OCI-LY7 (cell line): ENCODE results near the gene DHCR24. TPM values are rescaled to one million over a fixed set of nuclear protein-coding genes. Genes with fewer than 3 reads are reported as not detected.
A peak's percentile ranks its signal among the peaks of the same experiment; 100 is the strongest.

Experiments
- Bru-seq: library from RNA; stranded (reverse); fragments of 400-500 nt; gene quantifications from one replicate; lab custom pipeline; 2021; lab: Mats Ljungman, UMichigan
- BruChase-seq, 2 experiments: library from RNA; stranded (reverse); fragments of 400-500 nt; gene quantifications; one replicate each; lab custom pipeline; 2021; lab: Mats Ljungman, UMichigan
- BruUV-seq: library from RNA; stranded (reverse); fragments of 400-500 nt; replicated peaks from 2 replicates; lab custom pipeline; 2021; lab: Mats Ljungman, UMichigan
- CTCF ChIA-PET: fragments of 300-600 bp; sonication (Branson Sonifier 250); formaldehyde crosslinking; loops from one replicate; lab custom pipeline; 2022; ENCODE audit warnings: antibody characterized with exemption; ENCODE audit not compliant: unreplicated experiment; lab: Charles Lee
- POLR2A ChIA-PET: fragments of 300-600 bp; sonication (Branson Sonifier 250); formaldehyde crosslinking; loops from one replicate; lab custom pipeline; 2022; ENCODE audit warnings: antibody characterized with exemption; lab: Charles Lee
- DNase-seq: peaks from one replicate; pipeline ENCODE4 v3.0.0-alpha.2; 2015; ENCODE audit warnings: low spot score
- H2AFZ ChIP-seq: fragments of 200-600 bp; sonication (generic), shearing (Covaris generic); 2 replicates; pipeline ENCODE4 v1.6.1; 2014; ENCODE audit warnings: mild to moderate bottlenecking, antibody characterized with exemption, low read length, moderate library complexity
- H3K27ac ChIP-seq: fragments of 200-600 bp; sonication (generic); 2 replicates; pipeline ENCODE4 v1.5.1; 2014; ENCODE audit warnings: mixed run types, low read depth, mild to moderate bottlenecking, moderate library complexity, low read length, inconsistent platforms; ENCODE audit not compliant: poor library complexity, severe bottlenecking
- H3K36me3 ChIP-seq: fragments of 200-600 bp; sonication (generic); 2 replicates; pipeline ENCODE4 v1.6.1; 2014; ENCODE audit warnings: mild to moderate bottlenecking, antibody characterized with exemption, low read length, moderate library complexity, mixed read lengths; ENCODE audit not compliant: insufficient read depth
- H3K4me1 ChIP-seq: fragments of 200-600 bp; sonication (generic); 2 replicates; pipeline ENCODE4 v1.5.1; 2014; ENCODE audit warnings: mild to moderate bottlenecking, low read length; ENCODE audit not compliant: insufficient read depth, poor library complexity, severe bottlenecking
- H3K4me2 ChIP-seq: fragments of 200-600 bp; sonication (generic); 2 replicates; pipeline ENCODE4 v1.6.1; 2014; ENCODE audit warnings: mild to moderate bottlenecking, low read length
- H3K4me3 ChIP-seq: fragments of 200-600 bp; sonication (generic); 2 replicates; pipeline ENCODE4 v1.5.1; 2014; ENCODE audit warnings: mild to moderate bottlenecking, low read depth, low read length; ENCODE audit not compliant: poor library complexity, severe bottlenecking
- H3K79me2 ChIP-seq: fragments of 200-600 bp; sonication (generic); 2 replicates; pipeline ENCODE4 v1.6.1; 2016; ENCODE audit warnings: low read depth, mild to moderate bottlenecking, low read length, moderate library complexity, mixed read lengths; ENCODE audit not compliant: insufficient read depth
- H3K9me2 ChIP-seq: fragments of 200-600 bp; sonication (generic); 2 replicates; pipeline ENCODE4 v1.6.1; 2016; ENCODE audit warnings: mild to moderate bottlenecking, low read length, mixed read lengths; ENCODE audit not compliant: insufficient read depth
- H3K9me3 ChIP-seq: fragments of 200-600 bp; sonication (generic); 2 replicates; pipeline ENCODE4 v1.6.1; 2014; ENCODE audit warnings: mild to moderate bottlenecking, mixed run types, low read length, mixed read lengths
- H4K20me1 ChIP-seq: fragments of 200-600 bp; sonication (generic); 2 replicates; pipeline ENCODE4 v1.6.1; 2014; ENCODE audit warnings: mild to moderate bottlenecking, antibody characterized with exemption, low read length, moderate library complexity, mixed read lengths; ENCODE audit not compliant: insufficient read depth
- CTCF ChIP-seq: fragments of 200-600 bp; sonication (generic); conservative IDR thresholded peaks from 2 replicates; pipeline ENCODE4 v1.5.1; 2014; ENCODE audit warnings: mild to moderate bottlenecking, antibody characterized with exemption, low read length, moderate library complexity, mixed read lengths
- EZH2phosphoT487 ChIP-seq: fragments of 200-600 bp; sonication (generic); IDR thresholded peaks from 2 replicates; pipeline ENCODE4 v1.6.1; 2018; ENCODE audit warnings: low read depth, borderline replicate concordance, mild to moderate bottlenecking, mixed run types, antibody characterized with exemption, low read length, moderate library complexity, mixed read lengths
- intact Hi-C: fragments of 100-400 bp; cut with micrococcal nuclease; formaldehyde crosslinking; loops from one replicate; pipeline ENCODE4 v1.10.0; 2022; ENCODE audit not compliant: unreplicated experiment
- long read RNA-seq: library from polyadenylated mRNA; stranded (forward); transcript quantifications from one replicate; pipeline ENCODE4 v2.0.0, GENCODE V29; 2022
- total RNA-seq, 2 experiments: library from RNA; depleted of rRNA in 1 of 2; stranded (reverse); fragments of >200 nt in 1 of 2; shearing (Covaris generic) in 1 of 2; gene quantifications; 2 replicates each; pipeline ENCODE4 v1.2.3, GENCODE V29; 2014 to 2022

Gene DHCR24
- 40.5 and 45.7 TPM in 2 replicates for total RNA-seq (2014; rRNA removed; shearing (Covaris generic))
- 84.4 and 93.6 TPM in 2 replicates for total RNA-seq (2022)
- percentile 79 among the genes with signal in this experiment for Bru-seq, nascent RNA
- percentile 90 among the genes with signal in this experiment for BruChase-seq, experiment 1, labeled RNA remaining after a 6-hour chase
- BruChase-seq, experiment 2, labeled RNA remaining after a 2-hour chase: percentile 88 among the genes with signal in this experiment
- long read RNA-seq, full-length matches to known transcripts: 109 of 176 reads
- long read RNA-seq, partial matches to known transcripts: 10 of 176 reads
- long read RNA-seq, other reads (novel, unspliced or antisense): 57 of 176 reads

- Histone ChIP-seq H3K27ac (peak within 1 kb of the TSS; percentile 60), H3K4me2 (peak within 1 kb of the TSS; percentile 96), H4K20me1 (peaks cover 14% of the 10 kb centered on the region; the same call in 1 of the 2 replicates), H3K9me3 (no peaks in the 10 kb centered on the region), H3K79me2 (peaks cover 24% of the 10 kb centered on the region), H3K4me3 (peak within 1 kb of the TSS; percentile 97), H3K36me3 (peaks cover 32% of the 10 kb centered on the region), H2AFZ (peak within 1 kb of the TSS; percentile 93), H3K9me2 (no peaks in the 10 kb centered on the region), H3K4me1 (peaks cover 32% of the 10 kb centered on the region)
- CTCF ChIA-PET: interaction anchor here (0.6 kb wide), 1 partner anchor 1639 kb away, joined by 3 read pairs; no protein-coding TSS in a partner anchor
- intact Hi-C loops: no loop called here
- DNase-seq: peak; percentile 89
- TF ChIP-seq CTCF (no peak), EZH2phosphoT487 (no peak)
- POLR2A ChIA-PET: interaction anchor here (0.6 to 2.1 kb wide), 8 partner anchors 9 to 897 kb away, joined by 3 to 8 read pairs (median 4); partner anchors contain the start of genes CYB5RL, MRPL37 and TTC4
- TSS peak; percentile 84 for BruUV-seq
Observed at GRCh38 chr1:54886724-54887664, at the start of gene DHCR24. Gene DHCR24, minus strand, starts transcription at chr1:54887195. Its CDS starts 76 bp downstream, at chr1:54887119.

- Histone ChIP-seq H3K4me1 (no peaks in the 10 kb centered on the region), H3K9me2 (0 out of 2 replicates have a peak, but pooled peaks cover 3% of the 10 kb centered on the region), H3K4me3 (no peak overlapping the region), H3K27ac (no peak overlapping the region), H2AFZ (no peak overlapping the region), H3K4me2 (no peak overlapping the region), H4K20me1 (no peaks in the 10 kb centered on the region), H3K79me2 (no peaks in the 10 kb centered on the region), H3K9me3 (no peaks in the 10 kb centered on the region), H3K36me3 (no peaks in the 10 kb centered on the region)
- POLR2A ChIA-PET: no interaction called here
- intact Hi-C loops: no loop called here
- CTCF ChIA-PET: no interaction called here
- no TSS peak for BruUV-seq
- DNase-seq: no peak
- TF ChIP-seq CTCF (no peak), EZH2phosphoT487 (no peak)
Observed at GRCh38 chr1:54936791-54937190, 49.8 kb upstream of the DHCR24 start.
